ENCODE measurements around the gene TMEM139. TPM values are rescaled to one million over a fixed set of nuclear protein-coding genes. Genes with fewer than 3 reads are reported as not detected.

The TMEM139 gene
- polyA plus RNA-seq, 3 donors: 0.55 TPM; not detected in 2

GRCh38 chr7:143265017-143265693, 19.6 kb upstream of the TMEM139 start:
- Histone ChIP-seq H3K27ac (ENCODE audit: low read depth in 1 of 2, low read length in 2 of 2) (peak overlapping the region in 1 of 2 donors; percentile 91), H3K4me3 (replicated peaks in 1 of 3; ENCODE audit: low read depth in 2 of 3, low read length in 3 of 3) (peak overlapping the region in 1 of 3 experiments; percentile 99), H3K4me2 (replicated peaks; ENCODE audit: extremely low read depth, low read length, poor library complexity, severe bottlenecking) (peak overlapping the region; percentile 83), H3K9ac (ENCODE audit: insufficient read depth, low read length, poor library complexity, severe bottlenecking) (no peak overlapping the region), H3K9me3 (replicated peaks in 1 of 2; ENCODE audit: control insufficient read depth in 1 of 2, insufficient read depth in 1 of 2, low read length in 2 of 2) (no peaks in the 10 kb centered on the region), H4K20me1 (ENCODE audit: insufficient read depth, low read length) (peaks cover 44% of the 10 kb centered on the region), H3K4me1 (ENCODE audit: control insufficient read depth in 1 of 2, insufficient read depth in 2 of 2, low read length in 2 of 2) (peaks cover 21 to 26% of the 10 kb centered on the region in 2 donors), H3K36me3 (replicated peaks in 1 of 2; ENCODE audit: control insufficient read depth in 1 of 2, insufficient read depth in 2 of 2, low read length in 2 of 2) (peaks cover 38 to 52% of the 10 kb centered on the region in 2 donors), H2AFZ (ENCODE audit: insufficient read depth, low read depth, low read length, poor library complexity, severe bottlenecking) (no peak overlapping the region), H3K79me2 (ENCODE audit: insufficient read depth, low read length) (peaks cover 39% of the 10 kb centered on the region), H3K27me3 (ENCODE audit: control insufficient read depth in 2 of 2, insufficient read depth in 2 of 2, low read length in 2 of 2) (no peaks in the 10 kb centered on the region)
- Mint-ChIP-seq H3K27ac (peak overlapping the region in 4 of 7 donors; percentile 10 to 51 (median 33)), H3K4me3 (peak overlapping the region; percentile 34 to 96), H3K36me3 (peaks cover 54 to 55% of the 10 kb centered on the region in 2 donors), H3K9me3 (peaks cover 0 to 4% (median 0%) of the 10 kb centered on the region in 7 donors), H3K27me3 (ENCODE audit: low read depth in 3 of 3) (peaks cover 0 to 2% (median 0%) of the 10 kb centered on the region in 3 donors), H3K4me1 (peaks cover 33% of the 10 kb centered on the region)
- WGBS (ENCODE audit: insufficient coverage): 73% methylated on average over 3 of the region's 15 CpGs
- intact Hi-C loops (cut with micrococcal nuclease): no loop called here
- no peak for DNase-seq
- no peak for TF ChIP-seq CTCF (IDR thresholded peaks at IDR 0.05)

- H3K79me2 ChIP-seq (ENCODE audit: insufficient read depth, low read length): peaks cover 24% of the 10 kb centered on the region
- no peak overlapping the region for H3K4me2 ChIP-seq (replicated peaks; ENCODE audit: extremely low read depth, low read length, poor library complexity, severe bottlenecking)
- no peak overlapping the region for H3K9ac ChIP-seq (ENCODE audit: insufficient read depth, low read length, poor library complexity, severe bottlenecking)
- WGBS (ENCODE audit: insufficient coverage): 35% methylated on average over 4 of the region's 5 CpGs
- Mint-ChIP-seq H3K27ac (peak overlapping the region in 3 of 7 donors; percentile 6 to 57 (median 35)), H3K4me3 (no peak overlapping the region), H3K9me3 (no peaks in the 10 kb centered on the region), H3K4me1 (peaks cover 29% of the 10 kb centered on the region), H3K27me3 (ENCODE audit: low read depth in 3 of 3) (peaks cover 0 to 2% (median 0%) of the 10 kb centered on the region in 3 donors), H3K36me3 (peaks cover 61% of the 10 kb centered on the region in 2 donors)
- peaks cover 38 to 74% of the 10 kb centered on the region in 2 donors for H3K36me3 ChIP-seq (replicated peaks in 1 of 2; ENCODE audit: control insufficient read depth in 1 of 2, insufficient read depth in 2 of 2, low read length in 2 of 2)
- no peak overlapping the region for H2AFZ ChIP-seq (ENCODE audit: insufficient read depth, low read depth, low read length, poor library complexity, severe bottlenecking)
- TF ChIP-seq CTCF (IDR thresholded peaks at IDR 0.05): no peak
- no peak for DNase-seq
- H4K20me1 ChIP-seq (ENCODE audit: insufficient read depth, low read length): peaks cover 44% of the 10 kb centered on the region
- H3K9me3 ChIP-seq (replicated peaks in 1 of 2; ENCODE audit: control insufficient read depth in 1 of 2, insufficient read depth in 1 of 2, low read length in 2 of 2): no peaks in the 10 kb centered on the region
- H3K27me3 ChIP-seq (ENCODE audit: control insufficient read depth in 2 of 2, insufficient read depth in 2 of 2, low read length in 2 of 2): no peaks in the 10 kb centered on the region
- no peak overlapping the region for H3K4me3 ChIP-seq (replicated peaks in 1 of 3; ENCODE audit: low read depth in 2 of 3, low read length in 3 of 3)
- intact Hi-C loops (cut with micrococcal nuclease): no loop called here
- H3K4me1 ChIP-seq (ENCODE audit: control insufficient read depth in 1 of 2, insufficient read depth in 2 of 2, low read length in 2 of 2): peaks cover 13 to 14% of the 10 kb centered on the region in 2 donors
- H3K27ac ChIP-seq (ENCODE audit: low read depth in 1 of 2, low read length in 2 of 2): peak overlapping the region in 1 of 2 donors; percentile 22
Observed at GRCh38 chr7:143269251-143269650, 15.5 kb upstream of the TMEM139 start.
